ENCODE results near the gene GDPD4.
A peak's percentile ranks its signal among the peaks of the same experiment; 100 is the strongest.

Gene GDPD4

GRCh38 chr11:77193167-77193566, 108.3 kb downstream of the GDPD4 start:
- TF ChIP-seq CTCF (IDR thresholded peaks at IDR 0.05; ENCODE audit: extremely low read depth, missing control alignments): no peak
- no peak for DNase-seq (ENCODE audit: low spot score)

DNA sequence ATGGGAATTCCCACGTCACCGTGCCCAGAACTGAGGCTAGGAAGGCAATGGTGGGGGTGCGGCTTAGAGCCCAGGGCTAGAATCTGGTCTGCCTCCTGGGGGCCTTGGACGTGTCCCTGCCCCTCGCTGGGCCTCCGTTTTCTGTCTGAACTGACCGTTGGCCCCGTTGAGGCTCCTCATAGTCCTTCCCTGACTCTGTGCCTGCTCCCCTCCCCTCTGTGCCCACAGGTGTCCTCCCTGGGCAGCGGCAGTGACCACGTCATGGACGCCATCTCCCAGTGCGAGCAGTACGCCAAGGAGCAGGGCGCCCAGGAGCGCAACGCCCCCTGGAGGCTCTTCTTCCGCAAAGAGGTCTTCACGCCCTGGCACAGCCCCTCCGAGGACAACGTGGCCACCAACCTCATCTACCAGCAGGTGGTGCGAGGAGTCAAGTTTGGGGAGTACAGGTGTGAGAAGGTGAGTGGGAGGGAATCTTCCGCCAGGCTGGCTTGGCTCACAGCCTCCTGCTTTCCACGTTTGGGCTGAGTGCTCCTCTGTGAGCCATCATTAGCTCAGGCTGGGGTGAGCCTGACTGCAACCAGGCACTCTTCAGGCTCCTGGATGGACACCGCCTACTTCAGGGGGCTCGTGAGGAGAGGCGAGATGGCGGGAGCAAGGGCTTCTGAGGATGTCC, 109.5 kb downstream of the GDPD4 start:
- peak; percentile 55 for DNase-seq (ENCODE audit: low spot score)
- no peak for TF ChIP-seq CTCF (IDR thresholded peaks at IDR 0.05; ENCODE audit: extremely low read depth, missing control alignments)

GRCh38 chr11:77191429-77191822, 110.1 kb downstream of the GDPD4 start:
- no peak for DNase-seq (ENCODE audit: low spot score)

DNA sequence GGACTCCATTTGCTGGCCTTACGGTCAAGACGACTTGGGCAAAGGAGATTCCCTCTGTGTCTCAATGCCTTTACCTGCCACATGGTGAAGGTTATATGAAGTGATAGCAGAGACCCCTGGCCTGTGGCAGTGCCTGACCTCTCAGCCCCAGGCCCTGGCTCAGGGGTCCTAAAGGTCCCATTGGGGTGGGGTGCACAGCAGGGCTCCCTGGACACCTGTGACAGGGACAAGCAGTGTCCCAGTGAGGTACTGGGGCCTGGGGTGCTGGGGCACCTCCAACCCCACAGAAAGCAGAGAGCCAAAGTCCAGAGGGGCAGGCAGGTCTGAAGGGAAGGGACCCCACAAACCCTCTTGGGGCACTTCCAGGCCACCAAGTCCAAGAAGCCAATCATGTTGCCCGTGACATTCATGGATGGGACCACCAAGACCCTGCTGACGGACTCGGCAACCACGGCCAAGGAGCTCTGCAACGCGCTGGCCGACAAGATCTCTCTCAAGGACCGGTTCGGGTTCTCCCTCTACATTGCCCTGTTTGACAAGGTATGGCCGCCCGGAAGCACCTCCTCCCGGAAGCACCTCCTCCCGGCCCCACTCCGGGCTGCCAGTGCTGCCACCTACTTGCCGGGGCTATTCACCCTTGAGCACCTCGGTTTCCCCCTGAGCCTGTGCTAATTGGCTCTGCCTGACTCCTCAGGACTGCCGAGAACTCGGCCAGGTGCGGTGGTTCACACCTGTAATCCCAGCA, 111.0 kb downstream of the GDPD4 start:
- no peak for TF ChIP-seq CTCF (IDR thresholded peaks at IDR 0.05; ENCODE audit: extremely low read depth, missing control alignments)
- no peak for DNase-seq (ENCODE audit: low spot score)

More at GRCh38 chr11:77191429-77191822, 110.1 kb downstream of the GDPD4 start:
- no peak for TF ChIP-seq CTCF (IDR thresholded peaks at IDR 0.05; ENCODE audit: extremely low read depth, missing control alignments)

DNA sequence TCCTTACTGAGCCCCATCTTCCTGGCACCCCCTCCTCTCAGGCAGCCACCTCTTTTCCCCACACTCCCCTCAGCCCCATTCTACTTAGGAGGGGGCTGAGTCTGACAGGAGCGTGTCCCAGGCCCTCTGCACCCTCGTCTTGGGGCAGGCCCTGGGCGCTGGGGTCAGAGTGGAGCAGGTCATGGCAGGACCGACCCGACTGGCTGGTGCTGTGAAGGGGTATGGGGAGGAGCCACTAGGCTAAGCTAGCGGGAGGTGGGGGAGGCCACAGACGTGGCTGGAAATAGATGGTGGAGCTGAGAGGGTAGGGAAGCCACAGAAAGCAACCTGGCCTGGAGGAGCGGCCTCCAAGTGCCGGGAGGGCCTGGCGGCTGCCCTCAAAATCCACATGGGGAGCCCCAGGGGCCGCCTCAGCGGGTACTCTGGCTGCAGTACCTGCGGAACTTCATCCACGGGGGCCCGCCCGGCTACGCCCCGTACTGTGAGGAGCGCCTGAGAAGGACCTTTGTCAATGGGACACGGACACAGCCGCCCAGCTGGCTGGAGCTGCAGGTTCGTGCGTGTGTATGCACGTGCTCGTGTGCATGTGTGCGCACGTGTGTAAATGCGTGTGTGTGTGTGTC, 111.8 kb downstream of the GDPD4 start:
- no peak for DNase-seq (ENCODE audit: low spot score)
- TF ChIP-seq CTCF (IDR thresholded peaks at IDR 0.05; ENCODE audit: extremely low read depth, missing control alignments): no peak

DNA sequence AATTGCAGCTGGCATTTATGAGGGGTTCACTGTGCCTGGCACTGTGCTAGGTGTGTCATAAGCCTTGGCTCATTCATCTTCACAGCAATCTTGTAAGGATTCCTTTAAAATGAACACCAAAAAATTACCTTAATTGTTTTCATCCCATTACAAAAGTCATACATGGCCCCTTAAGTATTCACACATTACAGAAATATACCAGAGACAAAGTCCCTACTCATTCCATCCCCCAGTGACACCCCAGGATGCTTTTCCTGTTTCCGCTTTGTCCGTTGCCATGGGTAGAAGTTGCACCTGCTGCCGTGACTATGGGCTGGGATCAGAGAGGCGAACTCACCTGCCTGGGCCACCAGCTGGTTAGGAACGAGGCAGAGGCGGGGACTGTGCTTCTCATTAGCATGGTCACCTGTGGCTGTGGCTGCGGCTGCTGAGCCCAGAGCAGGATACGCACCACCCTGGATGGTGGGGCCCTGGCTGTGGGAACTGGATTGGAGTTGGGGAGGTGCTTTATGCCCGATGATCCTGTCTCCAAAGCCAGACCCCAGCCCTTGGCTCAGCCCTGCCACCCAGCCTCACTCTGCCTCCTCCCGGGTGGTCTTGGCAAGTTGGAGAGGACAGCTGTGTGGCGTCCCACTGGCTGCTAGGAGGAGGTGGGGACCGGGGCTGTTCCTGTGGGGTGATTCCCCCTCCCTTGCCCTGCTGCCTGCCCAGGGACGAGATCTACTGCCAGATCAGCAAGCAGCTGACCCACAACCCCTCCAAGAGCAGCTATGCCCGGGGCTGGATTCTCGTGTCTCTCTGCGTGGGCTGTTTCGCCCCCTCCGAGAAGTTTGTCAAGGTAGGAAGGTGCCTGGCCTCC, 112.6 kb downstream of the GDPD4 start:
- DNase-seq (ENCODE audit: low spot score): no peak
- no peak for TF ChIP-seq CTCF (IDR thresholded peaks at IDR 0.05; ENCODE audit: extremely low read depth, missing control alignments)
